NCI-H128 (cell line): ENCODE results near the gene COL1A2.

Experiments
- DNase-seq: peaks from one replicate; lab custom pipeline; 2025; ENCODE audit not compliant: unreplicated experiment; lab: John Stamatoyannopoulos, UW

COL1A2 gene

DNA sequence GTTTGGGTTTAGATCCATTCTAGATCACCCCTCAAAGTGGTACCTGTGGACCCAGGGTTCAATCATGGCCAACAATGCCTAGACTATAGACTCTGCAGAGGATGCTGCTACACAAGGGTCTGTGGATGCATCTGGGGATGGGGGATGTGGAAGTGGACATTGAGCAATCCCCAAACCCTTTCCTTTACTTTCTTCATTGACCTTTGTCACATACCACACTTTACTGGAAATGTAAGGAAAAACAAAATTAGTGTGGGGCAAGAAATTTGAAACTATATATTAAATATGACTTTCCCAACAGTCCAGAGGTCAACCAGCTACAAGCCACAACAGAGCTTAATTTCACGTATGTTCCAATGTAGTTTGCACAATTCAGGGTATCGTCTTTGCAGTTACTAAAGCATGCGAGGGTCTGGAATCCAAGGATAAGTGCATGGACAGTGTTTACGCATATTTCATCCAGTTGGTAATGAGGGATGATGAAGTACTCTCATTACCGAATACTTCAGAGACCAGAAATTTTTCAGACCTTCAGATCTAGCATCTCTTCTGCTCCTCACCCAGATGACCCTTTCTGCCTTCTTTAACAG is 81.7 kb downstream of the COL1A2 start:
- no peak for DNase-seq

DNA sequence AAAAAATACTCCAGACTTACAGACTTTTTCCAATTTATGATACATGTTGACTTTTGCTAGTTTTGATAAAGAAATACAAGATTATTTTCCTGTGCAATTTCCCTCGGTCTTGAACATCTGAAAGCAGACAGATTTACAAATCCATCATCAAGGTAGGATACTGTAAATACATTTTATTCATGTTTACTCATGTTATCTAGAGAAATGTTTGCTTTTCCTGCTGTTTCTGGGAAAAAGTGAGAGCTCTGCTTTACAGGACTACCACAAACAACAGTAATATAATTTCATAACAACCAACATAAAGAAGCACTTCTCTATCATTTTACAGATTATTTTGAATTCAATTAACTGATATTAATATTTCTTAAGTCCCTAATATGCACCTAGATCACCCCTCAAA is 83.2 kb downstream of the COL1A2 start:
- DNase-seq = no peak

DNA sequence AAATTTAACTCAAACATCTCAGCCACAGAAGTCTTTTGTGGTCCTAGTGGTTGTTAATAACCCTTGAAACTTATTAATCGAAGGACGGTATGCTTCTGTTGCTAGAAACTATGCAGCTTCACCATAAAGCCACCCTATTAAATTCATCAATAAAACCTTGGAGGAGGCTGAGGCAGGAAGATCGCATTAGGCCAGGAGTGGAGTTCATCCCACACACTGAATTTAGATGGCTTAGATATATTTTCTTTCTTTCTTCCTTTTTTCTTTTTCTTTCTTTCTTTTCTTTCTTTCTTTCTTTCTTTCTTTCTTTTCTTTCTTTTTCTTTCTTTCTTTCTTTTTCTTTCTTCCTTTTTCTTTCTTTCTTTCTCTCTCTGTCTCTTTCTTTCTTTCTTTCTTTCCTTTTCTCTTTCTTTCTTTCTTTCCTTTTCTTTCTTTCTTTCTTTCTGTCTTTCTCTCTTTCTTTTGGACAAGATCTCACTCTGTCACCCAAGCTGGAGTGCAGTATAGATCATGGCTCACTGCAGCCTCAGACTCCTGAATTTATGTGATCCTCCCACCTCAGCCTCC is 84.0 kb downstream of the COL1A2 start:
- no peak for DNase-seq
